ENCODE results near the gene PSMC3IP.
"Not testable (repeated sequence)": the region's sequence is repeated elsewhere in the genome, so short reads cannot be mapped to it uniquely, and the experiment has no call there.

PSMC3IP gene

DNA sequence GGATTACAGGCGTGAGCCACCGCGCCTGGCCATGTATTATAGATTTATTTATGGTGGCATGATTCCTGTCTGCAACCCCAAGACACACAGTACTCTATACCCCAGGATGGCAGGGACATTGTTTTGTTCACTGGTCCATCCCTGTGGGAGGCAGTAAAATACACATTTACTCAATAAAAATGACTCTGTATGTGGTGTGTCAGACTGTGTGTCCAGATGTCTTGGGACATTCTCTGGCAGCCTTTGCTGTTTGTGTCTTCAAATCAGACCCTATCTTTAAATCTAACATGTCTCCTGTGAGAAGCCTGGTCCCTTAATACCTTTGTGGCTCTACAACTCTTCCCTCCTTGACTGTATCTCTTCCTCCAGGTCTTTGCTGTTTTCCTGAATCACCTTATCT lies 17.3 kb downstream of the PSMC3IP start:
- DNase-seq (ENCODE audit: low spot score): no peak

GRCh38 chr17:42559075-42559474 lies 18.5 kb downstream of the PSMC3IP start:
- no peak for DNase-seq (ENCODE audit: low spot score)

DNA sequence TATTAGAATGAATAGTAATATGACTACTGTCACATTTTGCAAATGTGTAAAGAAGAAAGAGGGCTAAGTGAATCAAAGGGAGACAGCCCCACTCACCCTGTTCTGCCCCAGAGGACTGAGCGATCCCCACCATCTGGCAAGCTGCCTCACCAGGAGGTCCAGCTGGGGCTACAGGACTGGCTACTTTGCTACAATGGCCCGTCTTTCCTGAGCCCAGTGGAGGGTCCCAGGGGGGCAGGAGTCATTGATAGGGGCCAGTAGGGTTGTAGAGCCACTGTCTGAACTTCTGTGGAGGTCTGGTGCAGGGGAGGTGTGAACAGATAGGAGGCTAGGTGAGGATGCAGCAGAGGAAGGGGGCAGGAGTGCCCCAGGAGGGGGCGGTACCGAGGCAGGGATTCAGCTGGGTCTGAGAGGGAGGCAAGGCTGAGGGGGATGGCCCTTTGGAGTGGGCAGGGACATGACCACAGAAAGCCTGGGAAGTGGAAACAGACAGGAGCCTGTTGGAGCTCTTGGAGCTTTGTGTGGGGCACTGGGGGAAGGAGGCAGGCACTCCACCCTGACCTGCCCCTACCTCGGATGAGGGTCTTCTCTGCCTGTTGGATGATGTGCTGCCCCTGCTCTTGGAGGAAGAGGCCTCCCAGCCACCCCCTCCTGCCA lies 21.4 kb downstream of the PSMC3IP start:
- DNase-seq (ENCODE audit: low spot score): not testable (repeated sequence)

GRCh38 chr17:42555122-42555622 lies 22.4 kb downstream of the PSMC3IP start:
- DNase-seq (ENCODE audit: low spot score): no peak

DNA sequence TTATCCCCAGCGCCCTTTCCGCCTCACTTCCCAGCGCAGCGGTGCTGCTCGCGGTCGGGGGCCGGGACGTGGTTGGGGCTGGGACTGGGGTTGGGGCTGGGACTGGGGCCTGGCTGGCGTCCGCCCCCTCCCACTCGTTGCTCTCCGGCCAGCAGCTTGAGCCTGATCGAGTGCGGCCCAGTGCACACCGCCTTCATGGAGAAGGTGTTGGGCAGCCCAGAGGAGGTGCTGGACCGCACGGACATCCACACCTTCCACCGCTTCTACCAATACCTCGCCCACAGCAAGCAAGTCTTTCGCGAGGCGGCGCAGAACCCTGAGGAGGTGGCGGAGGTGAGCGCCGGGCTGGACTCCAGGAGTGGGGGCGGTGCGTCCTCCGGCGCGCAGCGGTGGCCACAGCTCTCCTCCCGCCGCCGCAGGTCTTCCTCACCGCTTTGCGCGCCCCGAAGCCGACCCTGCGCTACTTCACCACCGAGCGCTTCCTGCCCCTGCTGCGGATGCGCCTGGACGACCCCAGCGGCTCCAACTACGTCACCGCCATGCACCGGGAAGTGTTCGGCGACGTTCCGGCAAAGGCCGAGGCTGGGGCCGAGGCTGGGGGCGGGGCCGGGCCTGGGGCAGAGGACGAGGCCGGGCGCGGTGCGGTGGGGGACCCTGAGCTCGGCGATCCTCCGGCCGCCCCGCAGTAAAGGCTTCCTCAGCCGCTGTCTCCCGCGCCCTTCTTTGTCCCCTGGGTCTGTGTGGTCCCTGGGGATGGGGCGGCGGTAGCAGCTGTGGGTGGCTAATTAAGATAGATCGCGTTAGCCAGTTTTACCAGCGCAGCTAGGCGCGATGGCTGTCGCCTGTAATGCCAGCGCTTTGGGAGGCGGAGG lies 23.0 kb downstream of the PSMC3IP start:
- DNase-seq (ENCODE audit: low spot score): peak; percentile 80

- DNase-seq (ENCODE audit: low spot score): no peak
Observed at GRCh38 chr17:42553866-42554249, 23.7 kb downstream of the PSMC3IP start.

DNA sequence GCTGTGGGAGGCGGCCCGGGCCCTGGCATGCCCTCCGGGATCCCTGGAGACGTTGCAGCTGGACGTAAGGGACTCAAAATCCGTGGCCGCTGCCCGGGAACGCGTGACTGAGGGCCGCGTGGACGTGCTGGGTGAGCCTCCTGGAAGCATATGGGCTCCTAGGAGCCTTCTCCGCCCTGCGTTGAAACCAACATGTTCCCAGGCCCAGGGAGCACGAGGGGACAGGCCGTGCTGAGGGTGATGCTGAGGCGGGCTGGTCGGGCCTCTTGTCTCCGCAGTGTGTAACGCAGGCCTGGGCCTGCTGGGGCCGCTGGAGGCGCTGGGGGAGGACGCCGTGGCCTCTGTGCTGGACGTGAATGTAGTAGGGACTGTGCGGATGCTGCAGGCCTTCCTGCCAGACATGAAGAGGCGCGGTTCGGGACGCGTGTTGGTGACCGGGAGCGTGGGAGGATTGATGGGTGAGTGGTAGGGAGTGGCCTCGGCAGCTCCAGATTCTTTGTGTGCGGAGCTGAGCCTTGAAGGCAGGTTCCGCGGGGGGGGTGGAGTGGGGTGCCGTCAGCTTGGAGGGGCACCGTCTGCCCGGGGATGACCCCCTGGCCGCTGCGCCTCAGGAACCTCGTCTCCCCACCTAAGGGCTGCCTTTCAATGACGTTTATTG lies 24.2 kb downstream of the PSMC3IP start:
- DNase-seq (ENCODE audit: low spot score): no peak

DNA sequence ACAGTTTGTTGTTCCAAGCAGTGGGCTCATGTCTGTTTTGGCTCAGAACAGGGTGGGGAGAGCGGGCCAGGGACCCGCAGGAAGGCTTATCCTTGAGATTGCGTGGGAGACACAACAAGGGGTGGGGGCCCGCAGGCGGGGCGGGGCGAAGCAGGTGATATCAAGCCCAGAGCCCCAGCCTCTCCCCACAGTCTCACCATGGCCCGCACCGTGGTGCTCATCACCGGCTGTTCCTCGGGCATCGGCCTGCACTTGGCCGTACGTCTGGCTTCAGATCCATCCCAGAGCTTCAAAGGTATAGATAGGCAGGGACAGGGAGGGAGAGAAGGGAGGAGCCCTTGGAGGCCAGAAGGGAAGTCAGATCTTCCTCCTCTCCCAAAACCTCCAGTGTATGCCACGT lies 24.8 kb downstream of the PSMC3IP start, which contains the start of gene HSD17B1:
Gene HSD17B1, plus strand, starts transcription at position 188 of the 400 bp plus-strand sequence. Its CDS starts 11 bp downstream, at position 199.
- DNase-seq (ENCODE audit: low spot score): not testable (repeated sequence)

GRCh38 chr17:42548993-42549755 lies 28.4 kb downstream of the PSMC3IP start:
- DNase-seq (ENCODE audit: low spot score): no peak

- no peak for DNase-seq (ENCODE audit: low spot score)
Observed at GRCh38 chr17:42548070-42548837, 29.3 kb downstream of the PSMC3IP start.

- no peak for DNase-seq (ENCODE audit: low spot score)
Observed at GRCh38 chr17:42547698-42548069, 29.8 kb downstream of the PSMC3IP start.

GRCh38 chr17:42547001-42547461 lies 30.5 kb downstream of the PSMC3IP start:
- DNase-seq (ENCODE audit: low spot score): no peak

DNA sequence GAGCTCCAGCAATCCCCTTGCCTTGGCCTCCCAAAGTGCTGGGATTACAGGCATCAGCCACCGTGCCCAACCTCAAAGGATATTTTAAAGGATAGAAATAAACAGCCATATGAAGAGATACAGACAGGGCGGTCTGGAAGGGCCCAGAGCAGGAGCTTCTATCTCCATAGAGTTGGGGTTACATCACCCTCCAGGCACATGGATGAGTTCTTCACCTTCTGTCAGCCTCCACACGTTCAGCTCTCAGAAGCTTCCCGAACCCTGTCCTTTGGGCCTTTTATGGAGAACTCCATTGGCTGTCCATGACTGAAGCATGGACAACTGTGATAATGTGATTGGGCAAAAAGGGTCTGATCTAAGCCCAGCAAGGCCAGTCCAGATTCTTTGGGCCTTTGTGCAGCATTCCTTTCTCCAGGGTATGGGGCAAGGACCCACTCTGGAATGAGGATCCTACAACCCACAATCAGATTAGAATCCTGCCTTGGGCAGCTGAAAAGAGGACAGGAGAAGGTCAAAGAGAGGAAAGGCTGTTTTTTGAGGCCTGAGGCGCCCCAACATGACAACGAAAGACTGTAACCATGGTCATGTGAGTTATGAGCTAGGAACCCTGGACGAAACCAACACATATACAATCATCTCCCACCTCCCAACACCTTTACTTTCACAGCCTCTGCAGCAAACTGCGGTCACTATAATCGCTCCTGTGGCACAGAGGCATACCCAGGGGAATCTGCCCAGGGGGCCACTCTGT lies 31.6 kb downstream of the PSMC3IP start:
- DNase-seq (ENCODE audit: low spot score): not testable (repeated sequence)

DNA sequence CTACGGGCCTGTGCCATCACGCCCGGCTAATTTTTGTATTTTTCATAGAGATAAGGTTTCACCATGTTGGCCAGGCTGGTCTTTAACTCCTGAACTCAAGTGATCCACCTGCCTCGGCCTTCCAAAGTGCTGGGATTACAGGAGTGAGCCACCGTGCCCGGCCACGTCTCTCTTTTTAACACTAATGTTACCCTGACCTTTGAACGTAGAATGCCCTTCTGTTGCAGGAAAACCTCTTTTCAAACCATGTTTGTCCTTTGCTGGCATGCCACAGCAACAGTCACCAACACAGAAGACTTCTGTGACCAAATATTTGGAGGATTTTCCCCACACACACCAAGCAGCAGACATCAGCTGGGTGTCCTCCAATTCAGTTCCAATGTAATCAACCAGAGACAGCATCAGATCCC lies 32.6 kb downstream of the PSMC3IP start:
- DNase-seq (ENCODE audit: low spot score): no peak

GRCh38 chr17:42543190-42544079 lies 34.1 kb downstream of the PSMC3IP start:
- DNase-seq (ENCODE audit: low spot score): no peak

- peak; percentile 52 for DNase-seq (ENCODE audit: low spot score)
Observed at GRCh38 chr17:42541041-42541833, 36.3 kb downstream of the PSMC3IP start.

DNA sequence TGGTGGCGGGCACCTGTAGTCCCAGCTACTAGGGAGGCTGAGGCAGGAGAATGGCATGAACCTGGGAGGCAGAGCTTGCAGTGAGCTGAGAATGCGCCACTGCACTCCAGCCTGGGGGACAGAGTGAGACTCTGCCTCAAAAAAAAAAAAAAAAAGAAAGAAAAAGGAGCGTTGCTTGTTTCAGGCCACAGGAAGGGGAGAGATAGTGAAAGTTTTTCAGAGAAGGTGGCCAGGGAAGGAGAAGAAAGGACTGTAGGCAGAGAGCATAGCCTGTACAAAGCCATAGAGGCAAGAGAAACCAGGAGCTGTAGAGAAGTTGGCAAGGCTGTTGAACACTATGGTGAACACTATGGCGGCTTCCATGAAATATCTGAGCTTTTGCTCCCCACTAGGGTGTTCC lies 37.0 kb downstream of the PSMC3IP start:
- DNase-seq (ENCODE audit: low spot score): not testable (repeated sequence)

DNA sequence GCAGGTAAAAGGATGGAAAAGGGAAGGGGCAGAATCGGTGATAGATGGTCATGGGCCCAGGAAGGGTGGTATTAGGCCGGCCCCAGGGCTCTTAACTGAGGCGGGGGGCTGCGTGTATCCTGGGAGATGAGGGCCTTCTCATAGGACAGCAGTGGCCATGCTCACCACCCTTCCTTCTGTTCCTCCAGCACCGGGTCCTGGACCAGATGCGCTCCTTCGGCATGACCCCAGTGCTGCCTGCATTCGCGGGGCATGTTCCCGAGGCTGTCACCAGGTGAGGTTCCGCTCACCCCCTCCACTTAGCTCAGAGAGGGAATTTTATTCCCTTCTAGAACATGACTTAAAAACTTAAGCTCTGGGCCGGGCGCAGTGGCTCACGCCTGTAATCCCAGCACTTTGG lies 39.0 kb downstream of the PSMC3IP start:
- no peak for DNase-seq (ENCODE audit: low spot score)

Data from kidney capillary endothelial cell (primary cell).